Sigmoid colon (tissue), 7 donors: Measurements from ENCODE around the gene LMOD1. TPM values are rescaled to one million over a fixed set of nuclear protein-coding genes. Genes with fewer than 3 reads are reported as not detected.

ENCODE experiments used
- DNase-seq: peaks from one replicate; pipeline ENCODE4 v3.0.0-alpha.2; 2019
- H3K27ac ChIP-seq, 4 donors: fragments of 200-600 bp; sonication (generic); one replicate each; pipeline ENCODE4 v1.5.1; 2016 to 2019; ENCODE audit warnings: mild to moderate bottlenecking in 1 of 4
- H3K27me3 ChIP-seq, 3 donors: fragments of 200-600 bp; sonication (generic); one replicate each; pipeline ENCODE4 v1.5.1; 2019; ENCODE audit warnings: mild to moderate bottlenecking in 1 of 3
- H3K36me3 ChIP-seq, 4 donors: fragments of 200-600 bp; sonication (generic); one replicate each; pipeline ENCODE4 v1.5.1; 2016 to 2019
- H3K4me1 ChIP-seq, 4 donors: fragments of 200-600 bp; sonication (generic); one replicate each; pipeline ENCODE4 v1.5.1; 2017 to 2019
- H3K4me3 ChIP-seq, 4 donors: fragments of 200-600 bp; sonication (generic); one replicate each; pipeline ENCODE4 v1.5.1; 2017 to 2019; ENCODE audit warnings: mild to moderate bottlenecking in 2 of 4, moderate library complexity in 1 of 4
- H3K9me3 ChIP-seq, 4 donors: fragments of 200-600 bp in 3 of 4; sonication (generic) in 3 of 4; one replicate each; pipeline versions ENCODE4 v1.5.1 to v1.6.1; 2013 to 2019
- CTCF ChIP-seq, 4 experiments: fragments of 450-650 bp in 3 of 4; fragments of 200-600 bp in 1 of 4; IDR thresholded peaks; one replicate each; pipeline ENCODE4 v1.5.1; 2016 to 2019; ENCODE audit warnings: antibody characterized with exemption in 4 of 4, mild to moderate bottlenecking in 3 of 4, moderate library complexity in 2 of 4
- EP300 ChIP-seq, 4 donors: sonication (generic); formaldehyde crosslinking; IDR thresholded peaks; one replicate each; pipeline ENCODE4 v1.6.1; 2017; ENCODE audit warnings: antibody characterized with exemption in 4 of 4
- POLR2A ChIP-seq, 2 donors: fragments of 450-650 bp; IDR thresholded peaks; one replicate each; pipeline ENCODE4 v1.6.1; 2016; ENCODE audit warnings: antibody characterized with exemption in 2 of 2, mild to moderate bottlenecking in 2 of 2, moderate library complexity in 2 of 2
- POLR2AphosphoS5 ChIP-seq, 4 donors: sonication (generic); formaldehyde crosslinking; IDR thresholded peaks; one replicate each; pipeline ENCODE4 v1.6.1; 2017; ENCODE audit warnings: antibody characterized with exemption in 4 of 4
- WGBS, 2 donors: extraction: QIAGEN DNeasy Blood & Tissue Kit; methylation state at CpG; one replicate each; pipeline ENCODE4 v1.1.7; 2013; 5-methylcytosine and 5-hydroxymethylcytosine counted together
- intact Hi-C: fragments of 100-400 bp; cut with DNase I; formaldehyde crosslinking; loops from one replicate; pipeline ENCODE4 v1.15.1; 2023
- polyA plus RNA-seq, 3 donors: library from polyadenylated mRNA; stranded (reverse); fragments of 200-250 nt; gene quantifications; one replicate each; pipeline ENCODE4 v1.2.3, GENCODE V29; 2013
- total RNA-seq, 4 donors: library from RNA; depleted of rRNA; stranded (reverse); fragments of >200 nt; gene quantifications; one replicate each; pipeline ENCODE4 v1.1.0, GENCODE V29; 2016
- donor health status: healthy with polysubstance abuse.
- donor health status: Bipolar disorder and iron deficiency.
- donor health status: healthy.

LMOD1 gene
- total and polyA plus RNA-seq, 7 donors, result 4.9 to 1,011 (median 633) TPM

DNA sequence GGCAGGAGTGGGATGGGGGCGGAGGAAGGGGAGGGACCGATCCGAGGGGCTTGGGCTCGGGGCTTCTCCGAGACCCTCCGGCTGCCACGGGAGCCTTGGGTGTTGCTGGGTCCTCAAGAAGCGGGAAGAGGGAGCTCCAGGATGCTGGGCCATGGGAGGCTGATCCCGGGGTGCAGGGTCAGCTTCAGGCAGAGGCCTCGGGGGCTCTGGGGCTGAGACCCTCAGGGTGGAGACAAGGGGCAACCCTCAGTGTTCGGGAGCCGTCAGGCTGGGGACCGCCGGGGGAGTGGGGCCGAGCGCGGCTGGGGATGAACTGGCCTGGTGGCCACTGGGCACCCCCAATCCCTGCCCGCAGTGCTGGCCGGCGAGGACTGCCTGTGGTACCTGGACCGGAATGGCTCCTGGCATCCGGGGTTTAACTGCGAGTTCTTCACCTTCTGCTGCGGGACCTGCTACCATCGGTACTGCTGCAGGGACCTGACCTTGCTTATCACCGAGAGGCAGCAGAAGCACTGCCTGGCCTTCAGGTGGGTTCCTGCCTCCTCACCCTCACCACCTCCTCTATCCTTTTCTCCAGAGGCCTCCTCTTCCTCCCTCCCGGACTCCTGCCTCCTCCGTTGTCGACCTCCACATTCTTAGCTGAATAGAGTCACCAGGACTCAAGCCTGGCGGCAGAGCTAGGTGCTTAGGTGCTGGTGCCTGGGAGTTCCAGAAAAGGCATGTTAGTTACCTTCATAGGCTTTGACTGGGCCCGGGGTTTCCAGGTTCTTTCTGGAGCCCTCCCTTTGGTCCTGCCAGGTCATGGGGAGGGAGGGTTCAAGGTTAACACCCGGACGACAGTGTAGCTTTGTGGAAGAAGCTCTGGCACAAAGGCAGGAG lies 57.0 kb downstream of the LMOD1 start:
- no peaks in the 10 kb centered on the region for H3K36me3 ChIP-seq
- WGBS, 2 donors, result 22 to 26% methylated on average over 33 of the region's 33 CpGs
- H3K27ac ChIP-seq, result peak overlapping the region; percentile 79 to 97 (median 90)
- TF ChIP-seq POLR2AphosphoS5 (IDR thresholded peaks at IDR 0.05), result peak; percentile 6 to 82 (median 60)
- TF ChIP-seq POLR2A (IDR thresholded peaks at IDR 0.05), result no peak
- no peak for TF ChIP-seq EP300 (IDR thresholded peaks at IDR 0.05)
- H3K4me1 ChIP-seq, result peaks cover 0 to 75% (median 53%) of the 10 kb centered on the region in 4 donors
- peak overlapping the region; percentile 55 to 77 (median 64) for H3K4me3 ChIP-seq
- DNase-seq, result peak; percentile 76
- H3K27me3 ChIP-seq, result no peaks in the 10 kb centered on the region
- intact Hi-C loops, result no loop called here
- H3K9me3 ChIP-seq, result no peaks in the 10 kb centered on the region

- Histone ChIP-seq H3K27ac (peak within 1 kb of the TSS; percentile 79 to 97 (median 90)), H3K36me3 (no peaks in the 10 kb centered on the region), H3K9me3 (no peaks in the 10 kb centered on the region), H3K4me1 (peaks cover 0 to 75% (median 57%) of the 10 kb centered on the region in 4 donors), H3K4me3 (peak within 1 kb of the TSS; percentile 55 to 77 (median 64)), H3K27me3 (no peaks in the 10 kb centered on the region)
- peak; percentile 93 for DNase-seq
- TF ChIP-seq EP300 (IDR thresholded peaks at IDR 0.05), result no peak
- TF ChIP-seq CTCF (IDR thresholded peaks at IDR 0.05), result no peak
- peak; percentile 48 to 93 (median 82) for TF ChIP-seq POLR2AphosphoS5 (IDR thresholded peaks at IDR 0.05)
- peak in 1 of 2 donors; percentile 39 for TF ChIP-seq POLR2A (IDR thresholded peaks at IDR 0.05)
- 8% methylated on average over 49 of the region's 49 CpGs for WGBS, 2 donors
- intact Hi-C loops, result no loop called here
Observed at GRCh38 chr1:201888282-201889089, 57.9 kb downstream of the LMOD1 start, which contains the start of gene SHISA4. Gene SHISA4 (plus strand): TSS chr1:201888898. CDS start chr1:201888995, 97 bp downstream.

DNA sequence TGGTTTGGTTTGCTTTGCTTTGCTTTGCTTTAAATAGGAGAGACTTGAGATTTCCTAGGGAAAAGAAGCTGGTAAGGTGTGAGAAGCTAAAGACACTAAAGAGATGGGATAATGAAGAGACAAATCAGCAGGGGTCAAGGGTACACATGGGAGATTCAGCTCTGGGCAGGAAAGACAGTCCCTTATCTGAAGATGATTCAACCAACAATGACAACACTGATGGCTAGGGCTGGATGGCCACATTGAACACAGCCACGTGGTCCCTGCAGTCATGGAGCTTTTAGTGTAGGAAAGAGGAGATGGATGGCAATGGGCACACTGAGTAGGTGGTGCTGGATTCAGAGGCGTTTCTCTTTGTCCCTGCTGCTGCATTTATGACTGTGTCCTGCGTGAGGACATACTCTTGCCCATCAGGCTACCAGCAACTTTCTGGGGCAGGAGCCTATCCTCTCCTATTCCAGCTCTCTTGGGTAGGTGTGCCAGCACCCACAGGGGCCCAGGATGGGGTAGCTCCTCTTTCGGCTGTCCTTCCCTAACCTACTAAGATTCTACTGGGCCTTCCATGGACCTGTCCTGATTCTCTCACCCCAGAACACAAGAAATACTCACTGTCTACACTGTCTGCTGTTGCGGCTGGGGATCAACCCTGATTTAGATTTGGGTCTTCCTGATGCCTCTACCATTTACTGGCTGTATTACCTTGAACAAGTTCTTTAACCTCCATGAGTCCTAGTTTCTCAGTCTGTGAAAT lies 59.1 kb downstream of the LMOD1 start:
- Histone ChIP-seq H3K36me3 (no peaks in the 10 kb centered on the region), H3K4me3 (no peak overlapping the region), H3K27ac (peak overlapping the region in 2 of 4 donors; percentile 79 to 93), H3K4me1 (peaks cover 0 to 72% (median 58%) of the 10 kb centered on the region in 4 donors), H3K9me3 (no peaks in the 10 kb centered on the region), H3K27me3 (no peaks in the 10 kb centered on the region)
- TF ChIP-seq EP300 (IDR thresholded peaks at IDR 0.05) (no peak), POLR2AphosphoS5 (IDR thresholded peaks at IDR 0.05) (peak in 1 of 4 donors; percentile 5)
- intact Hi-C loops, result no loop called here
- no peak for DNase-seq
- WGBS, 2 donors, result 68 to 83% methylated on average over 5 of the region's 5 CpGs

- intact Hi-C loops, result no loop called here
- Histone ChIP-seq H3K27ac (peak overlapping the region in 1 of 4 donors; percentile 4), H3K9me3 (no peaks in the 10 kb centered on the region), H3K4me1 (peaks cover 0 to 68% (median 55%) of the 10 kb centered on the region in 4 donors), H3K4me3 (no peak overlapping the region), H3K27me3 (no peaks in the 10 kb centered on the region), H3K36me3 (no peaks in the 10 kb centered on the region)
- WGBS, 2 donors, result 83 to 90% methylated on average over 9 of the region's 9 CpGs
- no peak for DNase-seq
- TF ChIP-seq EP300 (IDR thresholded peaks at IDR 0.05) (no peak), POLR2A (IDR thresholded peaks at IDR 0.05) (no peak), POLR2AphosphoS5 (IDR thresholded peaks at IDR 0.05) (peak in 1 of 4 donors; percentile 17)
Observed at GRCh38 chr1:201886103-201886885, 60.1 kb downstream of the LMOD1 start.

GRCh38 chr1:201885531-201886075 lies 60.7 kb downstream of the LMOD1 start:
- H3K9me3 ChIP-seq, result no peaks in the 10 kb centered on the region
- H3K4me1 ChIP-seq, result peaks cover 0 to 66% (median 53%) of the 10 kb centered on the region in 4 donors
- no peaks in the 10 kb centered on the region for H3K36me3 ChIP-seq
- 82 to 90% methylated on average over 6 of the region's 6 CpGs for WGBS, 2 donors
- TF ChIP-seq EP300 (IDR thresholded peaks at IDR 0.05) (no peak), POLR2A (IDR thresholded peaks at IDR 0.05) (no peak), POLR2AphosphoS5 (IDR thresholded peaks at IDR 0.05) (no peak), CTCF (IDR thresholded peaks at IDR 0.05) (no peak)
- no peak overlapping the region for H3K4me3 ChIP-seq
- H3K27me3 ChIP-seq, result no peaks in the 10 kb centered on the region
- intact Hi-C loops, result no loop called here
- peak overlapping the region in 1 of 4 donors; percentile 4 for H3K27ac ChIP-seq
- no peak for DNase-seq
